ENCODE measurements around the gene AKR1C2. TPM values are rescaled to one million over a fixed set of nuclear protein-coding genes. Genes with fewer than 3 reads are reported as not detected.
"Not testable (repeated sequence)": the region's sequence is repeated elsewhere in the genome, so short reads cannot be mapped to it uniquely, and the experiment has no call there.

AKR1C2 gene
- total and polyA plus RNA-seq, 2 donors, result 19.7 to 153 TPM

DNA sequence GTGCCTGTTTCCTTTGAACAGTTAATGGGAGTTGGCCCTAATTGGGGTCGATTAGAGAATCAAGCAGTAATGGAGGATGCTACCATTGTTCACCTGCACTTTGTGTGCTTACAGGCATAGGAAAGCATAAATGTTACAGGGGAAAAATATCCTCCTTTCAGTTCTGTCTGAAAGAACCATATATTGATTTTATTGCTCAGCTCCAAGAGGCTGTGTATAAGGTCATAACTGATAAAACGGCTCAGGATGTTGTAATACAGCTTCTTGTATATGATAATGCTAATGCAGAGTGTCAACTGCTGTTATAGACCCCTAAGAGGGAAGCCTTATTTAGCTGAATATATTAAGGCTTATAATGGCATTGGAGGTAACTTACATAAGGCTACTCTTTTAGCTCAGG, 32.9 kb upstream of the AKR1C2 start:
- DNase-seq (ENCODE audit: extremely low spot score), result no peak
- Histone ChIP-seq H3K36me3 (ENCODE audit: insufficient read depth) (no peaks in the 10 kb centered on the region), H3K4me1 (ENCODE audit: insufficient read depth) (no peaks in the 10 kb centered on the region), H3K4me3 (ENCODE audit: low read depth, low read length) (no peak overlapping the region), H3K27ac (ENCODE audit: low read depth) (no peak overlapping the region)
- 47% methylated on average over 2 of the region's 2 CpGs for WGBS

DNA sequence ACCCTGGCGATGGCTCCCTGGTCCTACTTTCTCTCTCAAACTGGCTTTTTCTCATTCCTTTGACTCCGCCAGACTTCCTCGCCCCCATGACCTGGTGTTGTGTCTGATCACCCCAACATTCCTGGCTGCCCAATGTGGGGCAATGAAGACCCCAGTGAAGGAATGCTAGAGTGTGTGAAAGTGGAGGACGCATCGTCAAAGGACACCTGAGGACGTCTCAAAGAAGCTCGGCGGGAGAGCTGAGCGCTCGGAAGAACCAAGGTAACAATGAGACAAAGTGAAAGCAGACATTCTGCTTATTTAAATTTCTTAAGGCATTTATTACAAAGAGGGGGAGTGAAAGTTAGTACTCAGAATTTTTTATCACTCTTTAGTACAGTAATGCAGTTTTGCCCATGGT, 31.7 kb upstream of the AKR1C2 start:
- Histone ChIP-seq H3K4me3 (ENCODE audit: low read depth, low read length) (no peak overlapping the region), H3K4me1 (ENCODE audit: insufficient read depth) (no peaks in the 10 kb centered on the region), H3K36me3 (ENCODE audit: insufficient read depth) (no peaks in the 10 kb centered on the region), H3K27ac (ENCODE audit: low read depth) (no peak overlapping the region)
- DNase-seq (ENCODE audit: extremely low spot score), result no peak
- WGBS, result 94% methylated on average over 10 of the region's 10 CpGs

DNA sequence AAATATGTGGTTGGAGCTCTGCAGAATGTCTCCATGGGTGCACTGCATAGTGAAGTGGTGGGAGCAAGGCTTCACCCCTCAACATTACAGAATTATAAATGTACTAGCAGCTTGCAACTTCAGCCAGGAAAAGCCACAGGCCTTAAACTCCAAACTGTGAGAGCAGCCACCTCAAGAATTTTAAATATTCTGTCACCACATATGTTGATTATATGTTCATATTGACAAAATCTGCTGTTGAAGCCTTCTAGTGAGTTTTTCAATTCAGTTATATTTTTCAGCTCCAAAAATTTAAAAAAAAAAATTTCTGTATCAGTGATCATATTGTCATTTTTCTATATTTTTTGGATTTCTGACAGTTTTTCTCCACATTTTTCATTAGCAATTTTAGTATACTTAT, 30.9 kb upstream of the AKR1C2 start:
- Histone ChIP-seq H3K36me3 (ENCODE audit: insufficient read depth) (no peaks in the 10 kb centered on the region), H3K4me1 (ENCODE audit: insufficient read depth) (no peaks in the 10 kb centered on the region), H3K4me3 (ENCODE audit: low read depth, low read length) (no peak overlapping the region), H3K27ac (ENCODE audit: low read depth) (no peak overlapping the region)
- DNase-seq (ENCODE audit: extremely low spot score), result no peak

DNA sequence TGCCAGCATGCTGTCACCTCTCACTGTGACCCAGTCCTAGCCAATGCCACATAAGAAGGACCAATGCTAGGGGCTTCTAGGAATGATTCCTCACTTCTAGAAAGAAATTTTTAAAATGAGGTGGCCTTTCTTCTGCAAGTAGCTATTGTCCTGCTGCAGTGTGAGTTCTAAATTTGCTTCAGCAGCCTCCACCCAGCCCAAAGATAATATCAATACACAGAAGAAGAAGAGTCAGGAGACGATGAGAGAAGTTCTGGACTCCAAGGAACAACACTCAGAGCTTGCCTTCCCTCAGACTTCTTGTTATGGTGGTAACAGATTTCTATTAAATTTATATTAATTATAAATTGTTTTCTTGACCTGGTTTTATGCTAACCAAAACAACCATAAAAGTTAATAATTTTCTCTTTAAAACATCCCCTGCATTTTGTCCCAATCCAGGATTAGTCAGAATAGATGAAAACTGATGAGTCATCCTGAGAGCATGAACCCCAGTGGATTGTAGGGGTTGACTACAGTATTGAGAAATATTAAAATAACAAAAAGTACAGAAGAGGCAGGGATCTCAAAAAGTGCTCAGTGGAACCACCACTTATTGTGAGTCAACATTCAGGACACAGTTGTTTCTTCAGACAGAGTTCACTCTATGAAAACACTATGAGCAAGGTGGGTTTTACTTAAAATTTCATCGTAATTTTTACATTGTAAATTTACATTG, 29.6 kb upstream of the AKR1C2 start:
- DNase-seq (ENCODE audit: extremely low spot score), result no peak
- no peaks in the 10 kb centered on the region for H3K36me3 ChIP-seq (ENCODE audit: insufficient read depth)
- no peak overlapping the region for H3K27ac ChIP-seq (ENCODE audit: low read depth)
- WGBS, result 78% methylated on average over 2 of the region's 2 CpGs
- no peak overlapping the region for H3K4me3 ChIP-seq (ENCODE audit: low read depth, low read length)
- no peaks in the 10 kb centered on the region for H3K4me1 ChIP-seq (ENCODE audit: insufficient read depth)

DNA sequence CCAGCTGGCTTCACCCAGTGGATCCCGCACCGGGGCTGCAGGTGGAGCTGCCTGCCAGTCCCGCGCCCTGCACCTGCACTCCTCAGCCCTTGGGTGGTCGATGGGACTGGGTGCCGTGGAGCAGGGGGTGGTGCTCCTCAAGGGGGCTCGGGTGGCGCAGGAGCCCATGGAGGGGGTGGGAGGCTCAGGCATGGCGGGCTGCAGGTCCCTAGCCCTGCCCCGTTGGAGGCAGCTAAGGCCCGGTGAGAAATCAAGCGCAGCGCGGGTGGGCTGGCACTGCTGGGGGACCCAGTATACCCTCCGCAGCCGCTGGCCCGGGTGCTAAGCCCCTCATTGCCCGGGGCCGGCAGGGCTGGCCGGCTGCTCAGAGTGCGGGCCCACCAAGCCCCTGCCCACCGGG, 28.8 kb upstream of the AKR1C2 start:
- not testable (repeated sequence) for H3K4me1 ChIP-seq (ENCODE audit: insufficient read depth); H3K36me3 ChIP-seq (ENCODE audit: insufficient read depth); H3K27ac ChIP-seq (ENCODE audit: low read depth); DNase-seq (ENCODE audit: extremely low spot score); H3K4me3 ChIP-seq (ENCODE audit: low read depth, low read length)
- 94% methylated on average over 22 of the region's 22 CpGs for whole genome bisulfite sequencing

DNA sequence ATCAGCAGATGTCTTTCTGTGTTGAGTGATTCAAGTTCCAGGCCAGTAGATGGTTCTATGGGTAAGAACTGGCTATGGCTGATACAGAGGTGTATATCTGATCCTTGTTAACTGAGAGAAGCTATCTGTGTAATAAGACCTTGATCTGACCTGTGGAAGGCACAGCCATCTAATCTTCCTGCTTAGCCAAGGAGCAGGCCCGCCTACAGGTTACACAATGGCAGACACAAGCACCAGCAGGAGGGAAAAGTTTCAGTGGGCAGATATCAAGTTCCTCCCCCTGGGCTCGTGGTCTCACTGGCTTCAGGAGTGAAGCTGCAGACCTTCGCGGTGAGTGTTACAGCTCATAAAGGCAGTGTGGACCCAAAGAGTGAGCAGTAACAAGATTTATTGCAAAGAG, 27.9 kb upstream of the AKR1C2 start:
- 87% methylated on average over 4 of the region's 4 CpGs for WGBS
- H3K4me3 ChIP-seq (ENCODE audit: low read depth, low read length); DNase-seq (ENCODE audit: extremely low spot score); H3K36me3 ChIP-seq (ENCODE audit: insufficient read depth); H3K4me1 ChIP-seq (ENCODE audit: insufficient read depth); H3K27ac ChIP-seq (ENCODE audit: low read depth): not testable (repeated sequence)

DNA sequence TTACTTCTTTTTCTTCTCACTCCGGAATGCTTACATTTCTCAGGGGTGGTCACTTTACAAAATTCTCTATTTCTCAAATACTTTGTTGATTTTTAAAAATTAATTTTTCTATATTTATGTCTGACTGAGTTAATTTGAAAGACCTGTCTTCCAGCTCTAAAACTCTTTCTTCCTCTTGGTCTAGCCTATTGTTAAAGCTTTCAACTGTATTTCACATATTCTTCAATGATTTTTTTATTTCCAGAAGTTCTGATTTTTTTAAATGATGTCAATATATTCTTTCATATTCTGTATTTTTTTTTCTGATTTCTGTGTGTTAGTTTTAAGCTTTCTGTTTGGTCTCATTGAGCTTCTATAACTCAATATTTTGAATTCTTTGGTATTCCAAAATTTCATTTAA, 27.3 kb upstream of the AKR1C2 start:
- Histone ChIP-seq H3K4me3 (ENCODE audit: low read depth, low read length) (no peak overlapping the region), H3K4me1 (ENCODE audit: insufficient read depth) (no peaks in the 10 kb centered on the region), H3K36me3 (ENCODE audit: insufficient read depth) (no peaks in the 10 kb centered on the region), H3K27ac (ENCODE audit: low read depth) (no peak overlapping the region)
- DNase-seq (ENCODE audit: extremely low spot score), result no peak
- WGBS, result 95% methylated on average over 1 of the region's 1 CpG

DNA sequence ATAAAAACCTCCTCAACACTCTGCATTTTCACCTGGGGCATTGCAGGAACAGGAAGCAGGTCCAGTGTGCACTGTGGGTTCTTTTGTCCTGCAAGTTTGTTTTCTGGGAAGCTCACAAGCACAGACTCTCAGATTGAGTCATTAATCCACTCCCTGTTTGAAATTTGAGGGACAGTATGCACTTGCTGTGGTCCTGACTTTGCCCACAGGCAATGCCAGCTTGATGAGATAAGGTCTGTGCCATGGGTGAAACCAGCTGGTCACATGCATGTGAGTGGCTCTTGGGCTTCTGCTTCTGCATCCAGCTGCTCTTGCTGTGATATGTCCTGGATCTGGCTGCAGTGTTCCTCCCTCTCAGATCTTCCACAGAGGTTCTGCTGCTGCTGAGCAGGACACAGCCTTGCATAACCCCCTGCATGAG, 21.8 kb upstream of the AKR1C2 start:
- H3K4me3 ChIP-seq (ENCODE audit: low read depth, low read length); H3K36me3 ChIP-seq (ENCODE audit: insufficient read depth); DNase-seq (ENCODE audit: extremely low spot score); H3K4me1 ChIP-seq (ENCODE audit: insufficient read depth); H3K27ac ChIP-seq (ENCODE audit: low read depth): not testable (repeated sequence)

DNA sequence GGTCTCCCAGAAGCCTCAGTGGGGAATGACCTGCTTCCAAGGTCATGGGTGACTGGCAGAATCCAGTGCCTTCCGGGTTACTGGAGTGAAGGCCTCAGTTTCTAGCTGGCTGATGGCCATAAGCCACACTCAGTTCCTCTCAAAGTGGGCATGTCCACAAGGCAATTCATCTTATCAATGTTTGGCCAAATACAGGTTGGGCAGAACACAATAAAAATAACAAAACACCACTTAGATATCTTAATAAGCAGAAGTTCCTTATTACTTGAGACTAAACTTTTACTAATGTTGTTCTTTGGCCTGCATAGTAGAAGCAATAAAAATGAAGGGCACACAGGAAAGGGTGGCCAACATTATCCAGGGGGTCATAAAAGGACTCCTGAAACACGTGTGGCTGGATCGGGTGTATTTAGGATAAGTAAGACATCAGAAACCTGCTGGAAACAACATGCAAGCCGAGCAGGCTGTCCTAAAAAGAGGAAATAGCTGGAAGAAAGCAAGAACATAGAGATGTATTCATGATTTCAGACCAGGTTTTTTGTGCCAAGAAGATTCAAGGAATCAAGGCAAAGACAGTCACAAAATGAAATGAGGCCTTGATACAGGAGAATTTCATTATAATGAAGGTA, 19.6 kb upstream of the AKR1C2 start:
- H3K27ac ChIP-seq (ENCODE audit: low read depth), result no peak overlapping the region
- no peak overlapping the region for H3K4me3 ChIP-seq (ENCODE audit: low read depth, low read length)
- no peaks in the 10 kb centered on the region for H3K4me1 ChIP-seq (ENCODE audit: insufficient read depth)
- DNase-seq (ENCODE audit: extremely low spot score), result no peak
- WGBS, result 50% methylated on average over 4 of the region's 4 CpGs
- H3K36me3 ChIP-seq (ENCODE audit: insufficient read depth), result no peaks in the 10 kb centered on the region

DNA sequence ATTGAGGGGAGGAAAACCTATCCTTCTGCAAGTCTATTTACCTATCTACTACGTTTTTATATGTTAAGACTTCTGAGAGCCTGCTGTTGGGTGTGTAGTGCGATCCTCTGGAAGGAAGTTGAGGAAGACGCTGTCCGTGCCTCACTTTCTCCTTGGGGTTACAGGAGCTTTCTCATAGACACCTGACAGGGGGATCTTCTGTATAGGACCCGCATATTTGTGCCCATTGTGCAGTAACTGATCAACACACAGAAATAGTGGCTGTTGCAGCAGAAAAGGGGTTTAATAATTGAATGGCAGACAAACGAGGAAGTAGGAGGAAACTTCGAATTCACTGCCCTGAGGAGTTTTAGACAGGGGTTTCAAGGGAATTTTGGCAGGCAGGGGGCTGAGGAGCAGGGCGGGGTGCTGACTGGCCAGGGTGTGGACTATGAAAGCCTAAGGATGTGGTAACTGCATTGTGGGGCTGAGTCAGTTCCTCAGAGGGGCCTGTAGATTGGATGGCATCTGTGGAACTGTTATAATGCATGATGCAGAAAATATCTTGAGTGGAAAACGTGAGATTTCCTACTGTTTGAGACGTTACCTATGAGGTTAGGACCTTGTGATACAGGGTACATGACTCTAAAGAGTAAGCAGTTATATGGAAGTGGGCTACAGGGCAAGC, 18.1 kb upstream of the AKR1C2 start:
- not testable (repeated sequence) for H3K4me1 ChIP-seq (ENCODE audit: insufficient read depth); H3K27ac ChIP-seq (ENCODE audit: low read depth); DNase-seq (ENCODE audit: extremely low spot score); H3K4me3 ChIP-seq (ENCODE audit: low read depth, low read length); H3K36me3 ChIP-seq (ENCODE audit: insufficient read depth)
- 78% methylated on average over 9 of the region's 10 CpGs for WGBS

DNA sequence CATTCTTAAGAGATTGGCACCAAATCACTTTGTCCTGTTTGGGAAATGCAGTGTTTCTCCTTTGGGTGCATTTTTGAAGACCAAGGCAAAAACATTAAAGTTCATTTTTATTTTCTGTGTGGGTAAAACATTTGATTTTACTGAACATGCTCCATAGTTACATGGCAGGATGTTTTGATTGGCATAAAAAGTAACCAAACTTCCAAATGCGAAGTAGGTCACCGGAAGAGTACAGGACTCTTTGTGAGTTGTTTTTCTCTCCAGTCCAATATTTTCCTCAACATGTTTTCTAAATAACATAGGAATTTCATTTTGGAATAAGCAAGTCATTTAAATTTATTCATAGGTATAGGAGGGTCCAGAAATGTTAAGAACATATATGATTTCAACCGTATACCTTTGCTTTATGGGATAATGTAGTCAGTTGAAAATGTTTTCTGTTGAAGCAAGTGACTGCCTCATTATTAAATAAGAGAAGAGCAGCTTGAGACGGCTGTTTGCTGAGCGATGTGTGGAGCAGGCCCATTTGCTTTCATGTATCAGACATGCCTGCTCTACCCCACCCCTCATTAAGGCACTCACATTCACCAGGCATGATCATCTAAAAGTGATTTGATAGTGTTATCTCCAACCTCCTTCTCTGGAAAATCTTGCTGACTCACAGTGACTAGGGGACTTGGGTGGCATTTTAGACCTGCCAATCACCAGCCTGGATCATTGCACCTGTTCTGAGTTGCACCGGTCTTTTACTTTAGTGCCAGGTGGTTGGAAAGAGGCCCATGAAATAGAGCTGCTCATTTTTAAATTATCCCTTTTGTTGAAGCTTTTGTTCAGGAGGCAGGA, 16.3 kb upstream of the AKR1C2 start:
- not testable (repeated sequence) for H3K4me3 ChIP-seq (ENCODE audit: low read depth, low read length); DNase-seq (ENCODE audit: extremely low spot score); H3K4me1 ChIP-seq (ENCODE audit: insufficient read depth); H3K36me3 ChIP-seq (ENCODE audit: insufficient read depth); H3K27ac ChIP-seq (ENCODE audit: low read depth)
- 74% methylated on average over 6 of the region's 6 CpGs for WGBS

DNA sequence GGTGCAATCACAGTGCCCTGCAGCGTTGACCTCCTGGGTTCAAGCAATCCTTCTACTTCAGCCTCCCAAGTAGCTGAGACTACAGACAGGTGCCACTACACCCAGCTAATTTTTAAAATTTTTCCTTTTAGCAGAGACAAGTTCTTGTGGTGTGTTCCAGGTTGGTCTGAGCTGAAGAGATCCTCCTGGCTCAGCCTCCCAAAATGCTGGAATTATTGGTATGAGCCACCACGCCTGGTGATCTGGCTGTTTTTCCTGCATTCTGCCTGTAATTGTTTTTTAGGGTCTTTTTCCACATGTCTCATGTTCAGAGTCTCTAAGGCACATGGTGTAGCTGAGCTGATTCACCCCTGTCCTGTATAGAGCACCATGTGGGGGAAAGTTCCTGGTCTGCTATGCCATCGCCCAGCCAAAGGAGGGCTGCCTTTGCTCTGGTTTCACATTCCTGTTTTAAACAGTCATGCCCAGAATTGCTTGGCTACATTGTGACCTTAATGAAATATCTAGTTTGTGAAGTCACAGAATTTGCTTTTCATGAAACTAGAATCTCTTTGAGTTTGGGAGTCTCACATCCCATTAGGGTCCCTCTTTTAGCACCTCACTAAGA, 15.1 kb upstream of the AKR1C2 start:
- not testable (repeated sequence) for H3K4me3 ChIP-seq (ENCODE audit: low read depth, low read length); H3K36me3 ChIP-seq (ENCODE audit: insufficient read depth); DNase-seq (ENCODE audit: extremely low spot score); H3K4me1 ChIP-seq (ENCODE audit: insufficient read depth); H3K27ac ChIP-seq (ENCODE audit: low read depth)
- WGBS, result 63% methylated on average over 3 of the region's 3 CpGs

DNA sequence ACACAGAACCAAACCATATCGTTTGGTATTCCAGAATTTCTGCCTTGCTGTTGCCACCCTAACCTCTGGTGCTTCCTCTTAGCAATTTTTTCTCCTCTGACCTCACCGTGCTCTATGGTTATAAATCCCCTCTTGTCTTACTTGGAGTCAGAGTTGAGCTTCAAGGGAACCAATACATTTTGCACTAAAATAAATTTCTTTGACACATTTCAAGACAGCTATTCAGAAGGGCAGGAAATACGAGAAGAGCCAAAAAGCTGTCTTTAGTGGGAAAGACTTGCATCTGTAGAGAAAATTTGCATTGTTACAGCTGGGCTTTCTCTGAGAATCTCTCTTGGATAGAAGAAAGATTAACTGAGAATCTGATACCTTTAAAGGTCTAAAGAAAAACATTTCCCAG, 14.5 kb upstream of the AKR1C2 start:
- no peak overlapping the region for H3K27ac ChIP-seq (ENCODE audit: low read depth)
- no peak for DNase-seq (ENCODE audit: extremely low spot score)

More for the DNA sequence above, 14.5 kb upstream of the AKR1C2 start:
- Histone ChIP-seq H3K4me1 (ENCODE audit: insufficient read depth) (no peaks in the 10 kb centered on the region), H3K36me3 (ENCODE audit: insufficient read depth) (no peaks in the 10 kb centered on the region), H3K4me3 (ENCODE audit: low read depth, low read length) (no peak overlapping the region)
- 29% methylated on average over 3 of the region's 3 CpGs for WGBS
